ENCODE data around the gene S100A5. TPM values are rescaled to one million over a fixed set of nuclear protein-coding genes. Genes with fewer than 3 reads are reported as not detected.

Gene S100A5
- total RNA-seq, 2 donors from 2014 or later = not detected

GRCh38 chr1:153538315-153538821, 2.4 kb downstream of the S100A5 start:
- H3K27ac ChIP-seq = no peak overlapping the region
- H3K4me1 ChIP-seq = peaks cover 0 to 38% of the 10 kb centered on the region in 2 donors
- no peaks in the 10 kb centered on the region for H3K9me3 ChIP-seq
- H3K36me3 ChIP-seq = no peaks in the 10 kb centered on the region
- no peak for DNase-seq (ENCODE audit: low spot score)
- H3K4me3 ChIP-seq = no peak overlapping the region
- TF ChIP-seq CTCF (IDR thresholded peaks at IDR 0.05) = no peak
- H3K27me3 ChIP-seq = no peaks in the 10 kb centered on the region

GRCh38 chr1:153537376-153537730, 3.4 kb downstream of the S100A5 start:
- peaks cover 0 to 38% of the 10 kb centered on the region in 2 donors for H3K4me1 ChIP-seq
- peak overlapping the region in 1 of 2 donors; percentile 97 for H3K27ac ChIP-seq
- no peak for TF ChIP-seq CTCF (IDR thresholded peaks at IDR 0.05)
- no peak for DNase-seq (ENCODE audit: low spot score)
- no peak overlapping the region for H3K4me3 ChIP-seq
- H3K36me3 ChIP-seq = no peaks in the 10 kb centered on the region
- H3K27me3 ChIP-seq = no peaks in the 10 kb centered on the region
- H3K9me3 ChIP-seq = no peaks in the 10 kb centered on the region

GRCh38 chr1:153536671-153537375, 3.9 kb downstream of the S100A5 start:
- Histone ChIP-seq H3K36me3 (no peaks in the 10 kb centered on the region), H3K27me3 (no peaks in the 10 kb centered on the region), H3K4me1 (peaks cover 0 to 38% of the 10 kb centered on the region in 2 donors), H3K4me3 (peak overlapping the region; percentile 67 to 74), H3K9me3 (no peaks in the 10 kb centered on the region), H3K27ac (peak overlapping the region; percentile 97)
- no peak for DNase-seq (ENCODE audit: low spot score)
- no peak for TF ChIP-seq CTCF (IDR thresholded peaks at IDR 0.05)

- H3K36me3 ChIP-seq = no peaks in the 10 kb centered on the region
- H3K27me3 ChIP-seq = no peaks in the 10 kb centered on the region
- no peak for TF ChIP-seq CTCF (IDR thresholded peaks at IDR 0.05)
- H3K4me1 ChIP-seq = peaks cover 0 to 38% of the 10 kb centered on the region in 2 donors
- H3K4me3 ChIP-seq = peak overlapping the region; percentile 67 to 74
- H3K9me3 ChIP-seq = no peaks in the 10 kb centered on the region
- peak overlapping the region; percentile 97 for H3K27ac ChIP-seq
- DNase-seq (ENCODE audit: low spot score) = peak; percentile 94
Measured at GRCh38 chr1:153536012-153536670, 4.6 kb downstream of the S100A5 start.

GRCh38 chr1:153535242-153536011, 5.3 kb downstream of the S100A5 start, which contains the start of gene S100A6:
Gene S100A6 (minus strand): TSS chr1:153535991. CDS start chr1:153535339, 652 bp downstream.
- H3K27me3 ChIP-seq = no peaks in the 10 kb centered on the region
- no peaks in the 10 kb centered on the region for H3K9me3 ChIP-seq
- peak within 1 kb of the TSS; percentile 67 to 74 for H3K4me3 ChIP-seq
- H3K4me1 ChIP-seq = peaks cover 0 to 38% of the 10 kb centered on the region in 2 donors
- no peaks in the 10 kb centered on the region for H3K36me3 ChIP-seq
- peak; percentile 85 for DNase-seq (ENCODE audit: low spot score)
- TF ChIP-seq CTCF (IDR thresholded peaks at IDR 0.05) = no peak
- H3K27ac ChIP-seq = peak within 1 kb of the TSS; percentile 97

All from right atrium auricular region (tissue), 2 donors.